Endometrium (tissue), 2 donors: Measurements from ENCODE around the gene SERTAD4.

Experiments
- FAIRE-seq: peaks from 2 replicates; lab custom pipeline; 2012; peaks lifted over from hg19 to GRCh38; lab: Jason Lieb, UNC
- donor health status: control.
- donor health status: control.

SERTAD4 gene

DNA sequence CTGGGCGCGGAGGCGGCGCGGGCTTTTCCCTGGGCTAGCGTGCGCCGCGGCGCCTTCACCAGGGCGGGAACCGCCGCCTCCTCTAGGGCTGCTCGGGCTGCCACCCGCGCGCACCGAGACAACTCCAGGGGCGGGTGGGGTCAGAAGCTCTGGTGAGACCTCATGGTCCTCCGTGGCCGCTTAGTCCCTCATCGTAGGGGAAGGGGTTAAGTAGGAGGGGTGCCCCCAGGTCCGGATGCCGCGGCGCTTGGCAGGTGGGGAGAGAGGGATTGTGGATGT, 559 bp downstream of the SERTAD4 start:
- no peak for FAIRE-seq

DNA sequence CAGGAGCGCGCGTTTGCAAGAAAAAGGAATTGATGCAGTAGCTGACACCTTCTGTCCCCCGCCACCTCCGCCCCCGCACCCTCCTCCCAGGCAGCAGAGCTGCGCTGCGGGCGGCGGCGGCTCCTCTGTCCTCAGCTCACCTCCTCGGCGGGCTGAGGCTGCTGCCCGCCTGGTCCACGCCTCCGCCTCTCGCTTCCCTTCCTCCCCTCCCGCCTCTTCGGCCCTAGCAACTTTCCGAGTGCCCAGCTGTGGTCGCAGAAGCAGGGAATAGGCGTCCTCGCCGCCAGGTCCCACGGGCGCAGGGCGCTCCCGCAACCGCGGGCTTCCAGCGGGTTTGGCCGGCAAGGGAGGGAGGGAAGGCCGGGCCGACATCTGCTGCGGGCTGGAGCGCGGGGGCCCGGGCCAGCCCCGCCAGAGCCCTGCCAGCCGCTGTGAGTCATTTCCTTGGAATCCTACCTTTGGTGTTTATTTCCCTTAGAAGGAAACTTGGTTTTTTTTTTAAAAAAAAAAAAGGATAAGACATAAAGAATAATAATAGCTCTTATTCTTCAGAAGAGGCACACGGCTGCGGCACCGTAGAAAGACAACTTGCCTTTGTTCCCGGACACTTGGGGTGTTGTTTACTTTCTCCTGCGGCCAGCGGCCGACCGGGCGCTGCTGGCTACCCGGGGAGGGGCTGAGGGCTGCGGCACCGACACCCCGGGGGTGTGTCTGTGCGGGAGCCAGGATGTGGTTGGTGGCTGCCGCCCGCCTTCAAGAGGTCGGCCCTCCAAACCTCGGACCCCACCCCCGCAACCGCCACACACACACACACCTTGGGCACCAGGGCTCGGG, 1.1 kb downstream of the SERTAD4 start:
- no peak for FAIRE-seq

DNA sequence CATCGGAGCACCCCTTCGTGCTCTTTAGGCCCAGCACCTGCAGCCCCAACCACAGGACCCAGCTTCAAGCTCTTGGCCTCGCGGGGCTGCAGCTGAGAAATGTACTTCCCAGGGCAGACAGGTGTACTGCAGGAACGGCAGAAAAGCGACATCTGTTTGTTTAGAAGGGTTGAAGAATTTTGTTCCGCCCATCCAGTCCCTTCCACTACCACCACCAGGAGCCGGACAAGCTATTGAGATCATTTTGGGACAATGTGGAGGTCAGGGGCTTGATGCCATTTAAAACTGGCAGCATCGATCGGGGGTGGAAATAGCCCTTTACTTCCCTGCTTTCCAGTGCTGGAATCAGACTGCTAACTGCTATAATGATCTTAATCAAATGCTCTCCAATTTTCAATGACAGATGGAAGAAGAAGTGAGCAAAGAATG, 1.7 kb downstream of the SERTAD4 start:
- no peak for FAIRE-seq

DNA sequence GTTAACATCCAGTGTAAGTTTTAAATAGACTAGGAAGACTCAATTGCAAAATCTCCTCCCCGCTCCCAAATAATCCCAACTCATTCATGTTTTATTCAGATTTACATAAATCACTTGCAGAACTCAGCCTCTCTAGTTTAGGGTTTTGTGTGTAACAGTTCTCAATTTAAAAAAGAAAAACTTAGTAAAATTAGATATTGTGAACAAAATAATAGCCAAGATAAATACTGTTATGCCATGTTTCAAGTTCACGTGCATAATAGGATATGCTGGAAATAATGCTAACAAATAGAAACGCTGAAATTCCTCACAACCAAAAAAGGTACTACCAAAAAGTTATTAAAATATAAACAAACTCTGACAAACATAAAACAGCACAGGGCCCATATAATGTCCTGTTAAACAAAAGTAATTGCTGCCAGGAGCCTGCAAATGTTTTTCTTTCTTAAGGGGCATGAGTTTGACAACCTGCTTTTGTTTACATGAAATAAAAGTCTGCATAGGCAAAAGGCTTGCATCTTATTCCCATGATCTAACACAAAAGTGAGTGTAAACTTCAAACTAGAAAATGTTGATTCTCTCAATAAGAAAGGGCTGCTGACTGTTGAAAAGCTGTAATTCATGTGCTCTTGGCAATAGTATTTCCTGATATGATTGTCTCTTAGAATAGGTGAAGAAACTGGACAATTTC, 2.9 kb downstream of the SERTAD4 start:
- no peak for FAIRE-seq

DNA sequence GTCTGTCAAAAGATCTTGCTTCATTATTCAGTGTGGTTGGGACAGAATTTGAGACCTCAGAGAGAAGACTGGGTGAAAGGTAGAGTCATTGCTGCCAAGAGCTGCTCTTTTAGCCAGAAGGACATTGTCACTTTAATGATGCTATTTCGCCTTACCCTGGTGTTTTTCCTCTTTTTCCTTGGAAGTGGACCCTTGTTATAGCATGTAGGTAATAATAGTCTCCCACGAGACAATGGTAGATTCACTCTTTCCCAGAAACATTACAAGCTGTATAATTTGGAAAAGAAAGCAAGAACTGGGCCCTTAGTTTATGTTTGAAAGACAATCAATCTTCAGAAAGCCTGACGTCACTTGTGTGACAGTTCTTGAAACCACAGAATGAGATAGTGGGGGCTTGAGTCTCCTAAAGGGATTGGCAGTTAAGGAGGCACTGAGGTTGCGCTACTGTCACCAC, 3.8 kb downstream of the SERTAD4 start:
- no peak for FAIRE-seq

DNA sequence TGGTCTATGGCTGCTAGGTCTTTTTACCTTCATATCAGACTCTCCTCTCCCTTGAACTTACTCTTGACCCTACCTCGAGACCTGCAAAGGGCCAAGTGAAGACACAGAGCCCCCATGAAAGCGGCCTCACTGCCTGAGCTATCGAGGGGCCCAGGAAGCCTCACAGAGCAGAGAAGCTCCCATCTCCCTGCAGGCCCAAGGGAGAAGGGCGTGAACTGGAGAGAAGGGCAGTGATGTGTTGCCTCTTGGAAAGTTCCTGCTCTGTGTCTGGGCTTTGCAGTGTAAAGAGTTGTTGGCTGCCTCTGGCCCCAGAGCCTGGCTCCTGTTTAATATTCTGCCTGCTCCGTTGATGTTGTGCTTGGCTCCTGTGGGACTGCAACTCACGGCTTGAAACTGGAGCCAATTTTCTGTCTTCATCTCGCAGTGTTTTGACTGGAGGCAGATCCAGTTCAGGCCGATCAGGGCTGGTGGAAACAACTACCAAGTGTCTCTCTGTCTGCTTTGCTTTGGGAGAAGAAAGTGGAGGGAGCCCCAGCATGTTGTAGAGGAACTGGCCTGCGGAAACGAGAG, 4.3 kb downstream of the SERTAD4 start:
- FAIRE-seq = peak; percentile 68

DNA sequence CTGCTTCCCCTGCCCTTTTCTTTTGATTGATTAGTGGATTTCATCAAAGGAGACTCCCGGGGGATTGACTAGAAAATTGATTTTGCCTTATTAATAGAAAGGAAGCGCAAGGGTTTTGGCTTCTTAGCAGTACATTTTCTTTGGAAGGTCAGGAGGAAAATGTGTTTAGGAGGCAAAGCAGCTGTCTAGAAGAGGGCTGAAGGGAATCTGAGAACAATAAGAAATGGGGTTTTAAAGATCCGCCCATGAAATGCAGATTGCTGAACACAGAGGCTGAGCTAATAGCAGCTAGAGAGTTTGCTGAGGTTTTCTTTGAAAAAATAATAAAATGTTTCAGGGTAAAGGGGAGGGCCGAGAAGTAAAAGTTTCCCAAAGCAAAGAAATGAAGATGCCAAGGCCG, 4.9 kb downstream of the SERTAD4 start:
- no peak for FAIRE-seq

DNA sequence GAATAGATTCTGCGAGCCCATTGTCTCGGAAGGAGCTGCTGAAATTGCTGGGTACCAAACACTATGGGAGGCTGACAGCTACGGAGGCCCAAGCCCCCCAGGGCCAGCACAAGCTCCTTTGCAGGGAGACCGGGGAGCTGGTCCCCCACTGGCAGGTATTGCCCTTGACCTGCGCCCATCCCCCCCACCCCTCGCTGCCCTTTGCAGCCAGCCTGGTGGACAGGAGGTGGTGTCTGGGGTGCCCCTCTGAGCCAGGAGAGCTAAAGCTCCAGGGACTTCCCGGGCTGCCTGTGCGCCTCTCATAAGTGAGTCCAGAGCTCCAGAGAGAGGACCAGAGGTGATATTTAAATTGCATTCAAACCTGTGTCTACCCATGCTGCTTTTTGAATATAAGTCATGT, 5.4 kb downstream of the SERTAD4 start:
- FAIRE-seq = no peak

DNA sequence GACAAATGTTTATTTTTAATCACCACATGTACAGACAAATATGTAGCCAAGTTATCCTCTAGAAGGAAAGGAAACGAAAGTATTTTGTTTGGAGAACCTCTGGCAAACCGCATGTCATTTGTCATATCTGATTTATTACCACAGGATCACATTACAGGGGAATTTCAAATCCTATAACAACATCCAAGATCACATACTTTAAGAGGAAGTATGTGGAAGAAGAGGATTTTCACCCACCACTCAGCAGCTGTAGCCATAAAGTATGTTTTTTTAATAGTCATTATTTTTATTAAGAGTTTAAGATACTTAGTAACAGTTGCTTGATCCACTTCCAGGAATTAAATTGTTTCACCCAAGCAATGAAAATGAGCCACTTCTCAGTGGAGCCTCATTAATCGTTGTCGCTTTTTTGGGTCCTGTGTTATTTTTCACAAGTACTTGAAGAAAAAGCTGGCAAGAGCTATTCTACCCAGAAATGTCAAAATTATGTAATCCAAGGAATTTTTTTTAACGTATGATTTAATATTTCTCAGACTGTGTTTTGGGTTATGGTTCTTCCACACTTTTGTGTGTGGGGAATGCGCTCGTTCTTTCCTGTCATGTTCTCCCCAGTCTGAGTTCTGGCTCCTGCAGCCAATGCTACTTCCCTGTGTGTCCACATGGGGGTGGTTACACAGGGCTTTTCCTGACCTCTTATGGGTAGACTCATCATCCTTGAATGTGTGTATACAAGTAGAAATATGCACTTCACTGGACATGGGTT, 6.9 kb downstream of the SERTAD4 start:
- peak; percentile 74 for FAIRE-seq

DNA sequence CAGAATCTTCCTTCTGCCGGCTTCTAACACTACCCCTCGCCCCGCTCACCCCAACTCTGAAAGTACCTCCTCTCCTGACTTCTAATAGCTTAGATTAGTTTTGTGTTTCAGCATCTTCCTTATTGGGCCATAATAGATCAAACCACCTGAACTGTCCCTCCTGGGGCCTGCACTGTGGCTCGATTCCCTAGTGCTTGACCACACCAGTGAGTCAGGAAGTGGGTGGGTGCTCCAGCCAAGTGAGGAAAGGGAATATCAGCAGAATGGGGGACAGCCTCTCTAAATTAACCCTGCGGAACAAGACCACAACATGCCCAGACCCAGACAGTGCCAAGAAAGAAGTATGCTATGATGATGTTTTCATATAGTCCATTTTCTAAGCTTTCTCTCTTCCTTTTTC, 8.5 kb downstream of the SERTAD4 start:
- no peak for FAIRE-seq

DNA sequence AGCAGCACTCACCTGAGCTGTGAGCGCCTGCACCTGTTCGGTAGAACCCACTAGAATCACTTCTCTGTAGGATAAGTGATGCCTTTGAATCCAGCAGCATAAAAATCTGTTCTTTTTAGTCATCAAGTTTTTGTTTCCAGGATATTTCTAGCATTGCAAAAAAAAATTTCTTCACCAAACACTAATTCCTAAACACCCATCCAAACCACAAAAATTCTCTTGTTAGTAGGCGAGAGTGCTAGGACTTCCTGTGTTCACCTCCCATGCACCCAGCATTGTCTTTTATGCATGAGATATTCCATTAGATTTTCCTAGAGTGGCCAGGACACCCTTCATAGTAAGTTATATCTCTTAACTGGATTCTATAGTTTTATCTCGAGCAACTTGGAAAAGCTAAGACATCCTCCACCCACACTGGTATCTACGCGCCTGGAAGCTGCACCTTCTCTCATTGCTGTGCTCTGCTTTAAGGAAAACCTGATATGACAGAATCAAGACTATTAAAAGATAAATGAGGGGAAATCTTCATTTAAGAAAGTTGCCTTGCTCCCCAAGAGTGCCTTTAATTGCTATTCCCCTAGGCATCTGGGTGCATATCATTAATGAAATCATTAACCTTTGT, 12.3 kb downstream of the SERTAD4 start:
- no peak for FAIRE-seq

DNA sequence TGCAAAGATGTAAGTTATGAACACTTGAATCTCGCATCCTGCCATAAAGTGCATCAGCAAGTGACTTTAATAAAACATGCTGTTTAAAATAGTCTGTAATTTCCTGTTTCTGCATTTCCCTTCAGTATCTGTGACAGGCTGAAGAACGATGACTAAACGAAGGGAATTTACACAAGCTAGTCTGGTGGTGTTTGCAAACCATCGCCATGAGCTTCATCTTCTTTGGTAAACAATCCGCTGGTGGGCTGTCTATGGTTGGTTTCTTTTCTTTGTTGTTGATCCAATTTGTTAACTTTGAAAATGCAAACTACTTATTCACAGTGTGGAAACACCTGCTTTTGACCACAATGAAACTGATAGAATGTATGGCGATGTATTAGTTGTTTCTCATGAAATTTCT, 13.9 kb downstream of the SERTAD4 start:
- FAIRE-seq = no peak

DNA sequence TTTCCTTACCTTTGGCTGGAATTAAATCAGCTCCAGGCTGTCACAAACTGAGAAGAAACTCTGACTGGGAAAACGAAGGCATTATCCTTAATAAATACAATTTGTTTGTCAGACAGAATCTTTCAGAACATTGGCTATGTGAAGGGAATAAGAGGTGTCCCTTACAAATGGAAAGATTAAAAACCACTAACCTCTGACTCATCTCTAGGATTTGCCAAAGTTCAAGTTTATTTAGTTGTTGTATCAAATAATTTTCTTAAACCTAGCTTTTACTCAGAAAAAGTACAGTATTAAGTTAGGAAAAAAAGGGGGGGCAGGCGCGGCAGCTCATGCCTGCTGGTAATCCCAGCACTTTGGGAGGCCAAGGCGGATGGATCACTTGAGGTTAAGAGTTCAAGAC, 15.7 kb downstream of the SERTAD4 start:
- FAIRE-seq = no peak

DNA sequence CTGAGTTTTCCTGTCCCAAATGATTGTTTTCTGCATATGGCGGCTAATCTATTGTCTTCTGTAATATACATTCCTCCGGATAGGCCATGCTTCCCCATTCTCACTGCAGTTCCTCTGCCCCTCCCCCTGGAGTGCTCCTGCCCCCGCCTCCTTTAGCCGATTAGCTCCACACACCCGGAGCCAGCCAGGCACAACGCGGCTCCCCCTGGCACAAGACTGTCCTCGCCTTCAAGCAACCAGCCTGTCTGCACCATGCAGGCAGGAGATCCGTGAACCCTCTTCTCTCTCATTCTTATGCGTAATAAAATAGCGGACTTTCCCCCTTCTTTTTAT, 18.0 kb downstream of the SERTAD4 start:
- no peak for FAIRE-seq

DNA sequence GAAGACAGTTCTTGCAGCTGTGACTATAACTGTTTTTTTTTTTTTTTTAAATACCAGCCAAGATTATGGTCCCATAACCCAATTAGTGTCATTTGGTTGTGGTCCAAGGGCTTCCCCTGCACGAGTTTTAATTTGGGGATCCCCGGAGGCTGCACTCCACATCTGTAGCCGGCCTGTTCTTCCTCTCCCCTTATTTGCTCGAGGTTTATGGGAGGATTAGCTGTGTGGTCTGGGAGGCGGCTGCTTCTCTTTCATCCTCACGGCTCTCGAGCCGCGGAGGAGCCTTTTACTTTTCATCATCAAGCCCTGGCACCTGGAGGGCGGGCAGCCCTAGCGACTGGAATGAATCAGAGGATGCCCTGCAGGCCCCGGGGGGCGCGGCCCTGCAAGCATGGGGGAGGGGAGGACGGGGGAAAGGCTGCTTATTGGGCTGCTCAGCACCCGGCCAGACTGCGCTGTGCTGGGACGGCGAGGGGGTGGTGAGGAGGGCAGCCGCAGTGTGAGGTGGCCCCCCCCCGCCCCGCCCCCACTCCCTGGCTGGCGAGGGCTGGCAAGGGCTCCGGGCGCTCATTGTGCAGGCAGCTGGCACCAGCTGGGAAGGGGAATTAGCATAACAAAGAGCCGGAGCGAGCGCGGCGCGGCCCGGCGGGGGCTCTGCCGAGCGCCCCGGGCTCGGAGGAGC, 18.5 kb downstream of the SERTAD4 start:
- FAIRE-seq = peak; percentile 18

DNA sequence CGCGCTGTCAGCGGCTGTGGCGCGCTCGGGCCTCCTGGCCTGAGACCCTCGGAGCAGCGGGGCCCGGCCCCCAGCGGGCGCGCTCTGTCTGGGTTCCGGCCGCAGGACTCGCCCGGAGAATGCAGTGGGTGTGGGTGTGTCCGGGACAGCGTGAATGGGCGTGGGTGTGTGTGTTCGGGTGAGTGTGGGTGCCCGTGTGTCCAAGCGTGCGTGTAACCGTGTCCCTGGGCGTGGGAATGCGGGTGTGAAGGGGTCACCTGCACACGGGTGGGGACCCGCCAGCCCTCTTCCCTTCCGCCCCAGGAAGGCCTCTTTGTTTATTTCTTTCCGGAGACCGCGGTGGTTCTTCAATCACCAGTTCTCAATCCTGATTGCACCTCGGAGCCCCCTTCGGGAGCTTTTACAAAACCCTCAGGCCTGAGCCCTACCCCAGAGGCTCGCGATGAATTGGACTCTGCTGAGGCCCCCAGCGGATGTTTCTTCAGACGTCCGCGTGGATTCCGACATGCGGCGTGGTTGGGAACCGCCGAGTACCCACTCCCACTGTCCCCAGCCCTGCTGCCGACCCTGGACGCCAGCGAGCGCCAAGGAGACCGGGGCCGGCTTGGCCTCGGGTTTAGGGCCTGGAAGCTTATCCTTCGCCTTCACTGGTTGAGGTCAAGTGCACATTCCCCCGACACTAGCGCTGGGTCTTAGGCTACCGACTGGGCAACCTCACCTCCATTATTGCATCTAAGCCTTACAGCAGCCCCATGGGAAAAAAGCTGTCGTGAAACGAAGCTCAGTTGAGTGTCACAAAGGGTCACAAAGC, 19.3 kb downstream of the SERTAD4 start:
- FAIRE-seq = no peak

DNA sequence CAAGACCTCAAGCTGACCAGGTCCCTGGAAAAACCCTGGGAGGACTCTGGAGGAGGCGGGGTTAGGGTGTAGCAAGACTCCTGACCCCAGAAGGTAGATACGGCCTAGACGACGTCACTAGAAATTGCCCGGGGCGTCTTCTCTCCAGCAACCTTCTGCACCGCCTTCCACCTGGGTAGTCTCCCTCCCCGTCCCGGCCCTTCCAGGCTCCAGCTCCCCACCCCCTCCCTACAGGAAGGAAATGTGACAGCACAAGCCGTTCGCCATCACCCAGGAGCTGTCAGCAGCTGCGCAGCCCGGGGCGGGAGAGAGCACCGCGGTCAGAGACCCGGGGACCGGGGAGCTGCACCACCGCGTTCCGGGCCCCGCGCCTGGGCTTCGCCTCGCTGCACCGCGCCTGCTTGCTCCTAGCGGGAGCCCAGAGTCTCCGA, 20.0 kb downstream of the SERTAD4 start:
- no peak for FAIRE-seq

DNA sequence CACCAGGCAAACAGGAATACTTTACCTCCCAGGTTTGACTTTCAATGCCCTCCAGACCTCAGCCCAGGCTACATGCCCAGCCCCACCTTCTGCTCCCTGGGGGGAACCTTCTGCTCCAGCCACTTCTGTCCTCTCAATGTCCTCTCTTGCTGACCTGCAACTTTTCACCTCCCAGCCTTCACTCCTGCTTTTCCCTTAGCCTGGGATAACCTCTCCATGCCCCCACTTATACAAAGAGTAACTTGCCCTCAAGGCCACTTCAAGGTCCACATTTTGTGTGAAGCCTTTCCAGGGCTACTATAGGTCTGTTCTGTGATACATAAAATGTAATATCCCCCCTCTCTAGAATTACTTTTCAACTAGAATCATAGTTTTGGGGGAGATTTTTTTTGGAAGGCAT, 21.7 kb downstream of the SERTAD4 start:
- no peak for FAIRE-seq

DNA sequence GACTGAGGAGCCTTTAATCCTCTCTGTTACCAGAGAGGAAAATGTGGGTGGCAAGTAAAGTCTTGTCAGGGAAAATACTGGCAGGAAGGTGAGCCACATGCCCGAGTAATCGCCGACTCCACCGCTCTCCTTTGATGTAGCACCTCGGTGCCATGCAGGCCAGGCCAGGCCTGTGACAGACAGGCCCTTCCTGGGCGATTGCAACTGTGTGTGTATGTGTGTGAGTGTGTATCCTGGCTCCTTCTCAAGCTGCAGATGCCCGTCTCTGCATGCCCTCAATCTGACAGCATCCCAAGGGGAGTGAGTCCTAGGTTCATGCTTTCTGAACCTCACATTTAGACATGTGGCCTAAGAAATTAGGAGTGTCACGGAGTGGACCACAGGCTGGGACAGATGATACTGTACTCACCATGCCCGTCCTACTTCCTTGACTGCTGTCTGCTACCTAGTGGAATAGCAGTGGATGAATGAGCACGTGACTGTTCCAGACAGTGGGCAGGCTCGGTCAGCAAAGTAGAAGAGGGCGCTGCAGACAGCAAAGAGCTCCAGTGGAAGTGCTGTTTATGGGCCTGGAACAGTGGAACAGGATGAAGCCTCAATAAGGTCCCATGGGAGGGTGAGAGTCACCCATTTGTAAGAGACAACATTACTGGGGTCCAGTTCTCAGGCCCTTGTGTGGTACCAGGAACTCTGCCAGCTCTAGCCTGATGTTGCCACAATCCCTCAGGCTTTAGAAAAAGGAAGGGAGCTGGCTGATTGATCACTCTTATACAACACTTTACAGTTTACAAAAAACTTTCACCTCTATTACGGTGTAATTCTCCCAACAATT, 25.3 kb downstream of the SERTAD4 start:
- no peak for FAIRE-seq

DNA sequence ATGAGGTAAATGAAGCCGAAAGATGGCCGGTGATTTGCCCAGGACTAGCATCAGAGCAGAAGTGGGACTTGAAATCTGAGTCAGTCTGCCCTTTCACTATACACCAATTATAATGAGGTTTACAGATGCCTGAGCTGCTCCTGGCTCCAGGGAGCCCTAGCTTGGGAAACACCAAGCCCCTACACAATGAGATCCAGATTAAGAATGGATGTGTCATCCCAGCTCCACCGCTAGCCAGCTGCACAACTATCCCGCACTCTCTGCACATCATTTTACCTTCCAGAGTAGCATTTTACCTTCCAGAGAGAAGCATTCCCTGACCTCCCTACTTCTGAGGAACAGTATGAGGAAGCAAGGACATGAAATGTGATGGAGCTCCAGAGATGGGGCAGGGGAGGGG, 27.0 kb downstream of the SERTAD4 start:
- FAIRE-seq = no peak
